GM21423 (cell line): Measurements from ENCODE around the gene LHB.
"Not testable (repeated sequence)": the region's sequence is repeated elsewhere in the genome, so short reads cannot be mapped to it uniquely, and the experiment has no call there.

Source experiments
- ATAC-seq: cut with Tn5 transposase; IDR thresholded peaks from one replicate; pipeline ENCODE4 v1.9.1; 2021; ENCODE audit warnings: mild to moderate bottlenecking, moderate library complexity; ENCODE audit not compliant: unreplicated experiment

LHB gene

DNA sequence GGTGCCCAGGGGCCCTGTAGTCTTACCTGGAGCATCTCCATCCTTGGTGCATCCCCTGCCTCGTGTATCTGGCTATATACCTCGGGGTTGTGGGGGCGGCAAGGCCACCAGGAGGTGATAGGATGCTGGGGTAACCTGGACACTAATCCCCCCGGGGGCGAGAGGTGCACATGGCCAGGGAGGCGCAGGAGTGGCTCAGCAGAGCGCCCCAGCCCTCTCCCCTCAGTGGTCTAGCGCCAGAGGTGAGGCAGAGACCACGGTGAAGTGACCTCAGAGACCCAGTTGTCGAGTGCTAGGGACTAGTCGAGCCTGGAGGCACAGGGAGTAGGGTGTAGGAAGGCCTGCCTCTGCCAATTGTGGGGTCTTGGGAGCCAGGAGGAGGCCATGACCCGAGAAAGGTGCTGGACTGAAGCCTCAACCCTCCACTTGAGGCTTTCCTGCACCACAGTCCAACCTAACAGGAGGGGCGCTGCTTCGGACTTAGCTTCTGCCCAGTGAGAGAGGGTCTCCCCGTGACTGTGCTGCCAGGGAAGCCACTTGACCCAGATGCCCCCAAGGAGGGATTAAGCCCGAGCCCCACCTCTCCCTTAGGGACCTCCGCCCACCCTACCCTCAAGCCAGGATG, at the start of gene LHB:
LHB (minus strand) TSS at position 51 of the 625 bp plus-strand sequence; CDS start at position 41, 10 bp downstream.
- ATAC-seq, result no peak

DNA sequence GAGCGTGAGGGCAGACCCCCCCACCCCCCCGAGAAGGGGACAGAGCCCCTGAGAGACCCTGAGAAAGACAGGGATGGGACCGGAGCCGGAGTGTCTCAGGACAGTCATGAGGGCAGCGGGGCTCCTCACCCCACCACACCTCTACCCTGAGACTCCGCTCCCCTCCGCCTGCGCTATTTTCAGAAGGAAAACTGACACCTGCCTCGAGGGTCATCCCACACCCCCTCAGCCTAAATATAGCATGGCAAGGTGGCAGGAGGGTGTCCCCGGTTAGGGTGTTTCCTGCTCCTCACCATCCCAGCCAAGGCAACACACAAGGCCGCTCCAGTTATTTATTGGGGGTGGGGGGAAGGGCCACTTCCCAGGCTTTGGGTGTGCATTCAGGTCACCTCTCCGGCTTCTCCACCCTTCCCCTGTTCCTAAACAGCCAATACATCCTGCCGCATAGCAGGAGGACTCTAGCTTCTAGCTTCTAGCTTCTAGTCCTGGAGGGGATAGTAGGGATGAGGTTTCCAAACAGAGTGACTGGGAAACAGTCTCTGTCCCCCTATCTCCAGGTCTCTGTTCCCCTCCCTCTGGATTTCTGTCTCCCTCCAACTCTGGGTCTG, 49.1 kb upstream of the LHB start:
- ATAC-seq, result no peak

DNA sequence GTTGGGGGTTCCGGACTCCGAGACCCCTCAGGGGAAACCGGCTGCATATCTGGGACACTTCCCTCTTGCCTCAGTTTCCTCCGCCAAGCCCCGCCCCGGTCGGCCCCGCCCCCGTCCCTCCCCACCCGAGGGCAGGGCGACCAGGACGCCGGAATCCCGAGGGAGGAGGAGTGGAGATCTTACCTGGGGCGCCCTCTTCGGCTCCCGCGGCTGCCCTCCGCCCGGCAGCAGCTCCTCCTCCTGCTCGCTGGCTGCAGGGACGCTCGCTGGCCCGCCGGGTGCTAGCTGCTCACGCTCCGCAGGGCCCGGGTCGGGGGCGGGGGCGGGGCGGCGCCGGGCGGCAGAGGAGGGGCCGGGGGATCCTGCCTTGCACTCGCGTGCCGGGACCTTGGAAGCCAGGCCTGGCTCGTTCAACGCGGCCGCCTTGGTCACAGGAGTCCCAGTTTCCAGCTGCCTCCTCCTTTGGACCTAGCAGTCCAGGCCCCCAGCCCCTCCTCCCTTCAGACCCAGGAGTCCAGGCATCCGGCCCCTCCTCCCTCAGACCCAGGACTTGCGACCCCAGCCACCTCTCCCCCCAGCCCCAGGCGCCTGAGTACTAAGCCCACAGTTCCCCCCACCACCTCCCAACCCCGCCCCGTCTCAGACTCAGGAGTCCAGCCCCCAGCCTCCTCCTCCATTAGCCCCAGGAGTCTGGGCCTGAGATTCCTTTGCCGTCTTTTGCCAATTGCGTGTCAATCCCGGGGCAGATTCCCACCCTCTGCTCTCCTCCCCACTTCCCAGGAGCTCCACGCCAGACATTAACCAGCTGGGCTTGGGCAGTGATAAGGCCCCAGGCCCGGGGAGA, 48.1 kb upstream of the LHB start, which contains the start of gene NTF4:
NTF4 (minus strand) TSS at position 51 of the 844 bp plus-strand sequence. CDS start 2,821 bp downstream, outside the sequence.
- ATAC-seq, result no peak

DNA sequence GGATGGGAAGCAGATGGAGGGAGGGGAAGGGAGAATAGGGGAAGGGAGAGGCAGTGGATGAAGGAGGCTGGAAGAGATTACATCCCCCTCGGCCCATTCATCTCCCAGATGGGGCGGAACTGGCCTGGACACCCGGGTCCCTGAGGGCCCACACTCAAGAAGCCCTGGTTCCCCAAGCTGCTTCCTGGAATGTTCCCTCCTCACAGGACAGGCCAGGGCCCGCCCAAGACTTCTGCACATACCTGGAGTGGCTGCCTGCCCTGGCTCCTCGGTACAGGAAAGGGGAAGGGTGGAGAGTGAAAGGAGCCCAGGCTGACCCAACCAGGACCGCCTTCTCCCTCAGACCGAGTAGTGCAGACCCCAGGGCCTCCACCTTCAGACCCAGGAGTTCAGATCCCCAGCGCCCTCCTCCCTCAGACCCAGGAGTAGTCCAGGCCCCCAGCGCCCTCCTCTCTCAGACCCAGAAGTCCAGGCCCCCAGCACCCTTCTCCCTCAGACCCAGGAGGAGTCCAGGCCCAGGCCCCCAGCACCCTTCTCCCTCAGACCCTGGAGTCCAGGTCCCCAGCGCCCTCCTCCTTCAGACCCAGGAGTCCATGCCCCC, 47.2 kb upstream of the LHB start:
- no peak for ATAC-seq

DNA sequence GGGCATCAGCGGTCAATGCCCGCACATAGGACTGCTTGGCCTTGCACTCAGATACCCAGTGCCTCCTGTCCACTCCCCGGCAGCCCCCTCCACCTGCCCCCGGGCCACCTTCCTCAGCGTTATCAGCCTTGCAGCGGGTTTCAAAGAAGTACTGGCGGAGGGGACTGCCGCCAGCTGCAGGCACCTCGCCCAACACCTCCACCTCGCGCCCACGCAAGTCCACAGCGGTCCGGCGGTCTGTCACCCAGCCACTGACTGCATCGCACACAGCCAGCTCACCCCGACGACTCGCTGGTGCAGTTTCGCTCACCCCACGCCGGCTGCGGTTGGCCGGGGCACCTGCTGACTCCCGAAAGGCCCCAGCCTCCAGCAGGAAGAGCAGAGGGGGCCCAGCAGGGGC, 44.6 kb upstream of the LHB start:
- no peak for ATAC-seq

DNA sequence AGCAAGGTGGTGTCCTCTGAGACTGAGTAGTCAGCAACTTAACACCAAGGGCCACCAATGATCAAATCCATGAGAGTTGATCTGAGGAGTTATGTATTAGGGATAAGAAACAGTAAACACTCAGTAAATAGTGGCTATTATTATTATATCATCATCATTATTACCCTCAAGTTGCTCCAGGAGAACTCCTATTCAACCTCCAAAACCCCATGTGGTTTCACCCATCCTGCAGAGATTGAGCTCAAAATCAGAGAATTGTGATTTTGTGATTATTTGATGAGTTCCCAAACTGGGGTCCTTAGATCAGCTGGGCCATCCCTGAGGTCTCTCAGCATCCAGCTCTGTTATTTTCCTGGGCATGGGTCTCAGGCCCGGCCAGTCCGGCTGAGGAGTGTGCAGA, 44.1 kb upstream of the LHB start:
- ATAC-seq, result no peak

DNA sequence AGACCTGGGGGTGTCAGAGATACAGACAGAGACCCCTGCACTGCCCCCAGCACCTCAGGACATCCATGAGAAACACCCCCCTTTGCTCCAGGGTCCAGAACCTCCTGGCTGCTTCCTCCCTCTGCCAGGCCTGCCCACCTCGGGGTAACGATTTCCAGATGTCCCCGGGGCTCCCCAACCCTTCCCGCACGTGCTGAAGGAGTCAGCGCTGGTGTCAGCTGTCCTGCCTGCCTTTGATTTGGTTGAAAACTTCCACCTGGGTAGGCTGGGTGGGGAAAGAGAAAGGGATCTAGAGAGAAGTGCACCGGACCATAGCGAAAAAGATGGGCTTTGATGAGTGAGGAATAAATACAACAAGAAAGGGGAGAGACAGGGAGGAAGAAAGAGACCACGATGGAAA, 42.2 kb upstream of the LHB start:
- ATAC-seq, result no peak

DNA sequence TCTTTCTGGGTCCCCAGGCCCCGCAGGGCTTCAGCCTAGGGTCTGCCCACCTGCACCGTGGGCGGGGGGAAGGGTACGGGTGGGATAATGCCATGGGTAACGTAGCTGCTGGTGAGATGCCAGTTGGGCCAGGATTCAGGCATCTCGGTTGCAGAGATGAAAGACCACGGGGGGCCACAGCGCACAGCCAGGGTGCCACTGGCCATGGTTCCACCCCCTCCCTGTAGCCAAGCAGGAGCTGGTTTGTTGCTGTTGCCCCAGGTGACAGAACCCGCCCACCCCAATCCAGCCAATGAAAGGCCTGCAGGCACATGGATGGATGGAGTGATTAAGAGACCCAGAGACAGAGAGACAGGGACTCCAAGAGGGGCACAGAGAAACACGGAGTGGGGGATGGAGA, 41.7 kb upstream of the LHB start:
- ATAC-seq, result no peak

DNA sequence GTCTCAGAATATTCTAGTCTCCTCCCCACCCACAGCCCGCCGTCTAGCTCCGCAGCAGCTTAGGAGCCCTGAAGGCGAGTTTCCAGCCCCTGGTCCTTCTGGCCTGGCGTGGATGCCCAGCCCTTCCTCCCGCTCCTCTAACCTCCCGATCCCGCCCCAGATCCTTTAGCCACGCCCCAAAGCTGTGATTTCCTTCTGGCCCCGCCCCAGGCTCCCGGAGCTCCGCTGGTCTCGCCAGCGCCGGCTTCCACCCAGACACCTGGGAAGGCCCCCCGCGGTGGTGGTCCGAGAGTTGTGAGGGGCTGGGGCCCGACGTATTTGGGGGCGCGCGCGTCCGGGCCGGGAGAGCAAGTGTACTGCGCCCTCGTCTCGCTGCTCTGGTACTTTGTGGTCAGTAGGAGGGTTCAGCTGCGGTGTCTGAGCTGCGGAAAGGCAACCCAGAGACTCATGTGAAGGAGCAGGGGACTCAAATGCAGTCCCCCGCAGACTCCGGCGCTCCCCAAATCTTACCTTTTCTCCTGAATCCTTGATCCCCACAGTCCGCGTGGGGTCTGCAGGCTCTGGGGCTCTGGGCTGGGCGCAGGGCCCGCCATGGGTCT, 40.8 kb upstream of the LHB start, which contains the start of gene CGB7:
CGB7 (minus strand) TSS at position 114 of the 599 bp plus-strand sequence. CDS start 2,374 bp downstream, outside the sequence.
- ATAC-seq, result no peak

DNA sequence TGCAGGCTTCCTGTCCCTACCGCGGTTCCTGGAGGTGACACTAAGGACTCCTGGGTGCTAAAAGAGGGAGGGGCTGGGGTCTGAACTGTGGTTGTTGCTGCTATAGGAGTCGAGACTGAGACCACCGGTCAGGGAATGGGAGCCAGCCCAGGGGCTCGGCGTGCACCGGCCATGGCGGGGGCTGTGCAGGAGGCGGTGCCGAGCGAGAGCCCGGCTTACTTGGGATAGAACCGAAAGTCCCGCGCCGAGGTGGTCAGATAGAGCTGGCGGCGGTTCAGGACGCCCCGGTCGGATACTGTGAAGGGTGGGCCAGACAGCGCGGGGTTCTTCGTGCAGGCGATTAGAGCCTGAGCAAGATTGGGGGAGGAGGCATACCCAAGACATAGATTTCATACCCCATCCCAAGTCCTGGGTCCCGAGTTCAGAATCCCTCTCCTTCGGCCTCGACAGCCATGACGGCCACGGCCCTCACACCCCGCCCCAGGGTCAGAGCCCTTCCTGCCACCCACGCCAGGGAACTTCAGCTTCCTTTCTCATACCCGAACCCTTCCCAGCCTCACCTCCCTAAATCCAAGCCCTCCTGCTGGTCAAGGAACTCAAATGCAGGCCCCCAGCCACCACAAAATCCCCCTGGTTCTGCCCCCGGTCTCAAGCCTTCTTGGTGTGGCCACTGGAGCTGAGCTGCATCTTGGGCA, 40.2 kb upstream of the LHB start:
- not testable (repeated sequence) for ATAC-seq

DNA sequence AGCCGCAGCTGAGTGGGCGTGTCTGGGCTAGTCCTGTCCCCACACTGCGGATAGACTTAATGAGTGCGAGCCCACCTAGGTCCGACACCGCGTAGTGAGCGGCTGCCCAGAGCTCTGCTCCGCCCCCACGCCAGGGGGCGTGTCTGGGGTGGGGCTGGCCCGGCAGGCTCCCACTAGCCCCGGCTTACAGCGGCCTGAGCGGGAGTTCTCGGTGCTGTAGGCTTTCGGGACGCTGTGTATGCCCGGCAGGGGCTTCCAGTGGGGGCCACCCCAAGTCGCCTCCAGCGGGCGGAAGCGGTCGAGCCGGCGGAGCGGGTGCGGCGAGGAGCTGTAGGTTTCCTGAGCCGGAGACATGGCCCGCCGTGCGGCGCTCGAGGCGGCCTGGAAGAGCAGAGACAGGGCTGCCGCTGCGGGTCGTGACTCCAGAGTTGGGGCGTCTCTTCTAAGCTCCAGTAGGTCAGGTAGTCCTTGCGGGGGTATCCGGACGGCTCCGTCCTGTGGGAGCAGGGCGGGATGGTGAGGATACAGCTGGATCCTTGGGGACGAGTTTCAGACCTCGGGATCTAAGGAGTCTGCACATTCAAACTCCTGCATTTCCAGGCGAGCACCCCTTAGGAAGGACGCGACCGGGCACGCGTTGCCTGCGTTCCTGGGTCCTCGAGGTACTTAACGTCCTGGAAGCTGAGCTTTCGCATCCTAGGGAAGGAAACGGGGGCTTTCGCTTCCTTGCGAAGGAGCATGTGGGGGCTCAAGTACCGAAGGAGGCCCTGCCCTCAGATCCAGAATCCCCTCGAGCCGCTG, 39.4 kb upstream of the LHB start:
- peak; percentile 44 for ATAC-seq

DNA sequence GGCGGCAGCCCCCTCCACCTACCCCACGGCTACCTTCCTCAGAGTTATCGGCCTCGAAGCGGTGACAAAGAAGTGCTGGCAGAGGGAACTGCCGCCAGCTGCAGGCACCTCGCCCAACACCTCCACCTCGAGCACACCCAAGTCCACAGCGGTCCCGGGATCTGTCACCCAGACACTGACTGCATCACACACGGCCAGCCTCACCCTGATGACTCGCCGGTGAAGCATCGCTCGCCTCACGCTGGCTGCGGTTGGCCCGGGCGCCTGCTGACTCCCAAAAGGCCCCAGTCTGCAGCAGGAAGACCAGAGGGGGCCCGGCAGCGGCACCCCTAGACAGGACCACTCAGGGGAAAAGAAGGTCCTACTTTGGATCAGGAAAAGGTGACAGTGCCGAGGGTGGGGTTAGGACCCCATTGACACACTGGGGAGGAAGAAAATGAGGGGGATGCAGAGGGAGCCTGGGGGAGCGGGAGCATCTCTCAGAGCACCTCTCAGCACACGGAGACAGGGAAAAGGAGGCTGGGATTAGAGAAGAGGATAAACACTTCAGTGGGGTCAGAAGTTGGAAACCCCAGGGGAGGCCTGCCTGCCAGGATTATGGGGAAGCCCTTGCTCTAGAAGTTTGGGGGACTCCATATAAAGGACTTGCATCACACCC, 33.6 kb upstream of the LHB start:
- not testable (repeated sequence) for ATAC-seq

DNA sequence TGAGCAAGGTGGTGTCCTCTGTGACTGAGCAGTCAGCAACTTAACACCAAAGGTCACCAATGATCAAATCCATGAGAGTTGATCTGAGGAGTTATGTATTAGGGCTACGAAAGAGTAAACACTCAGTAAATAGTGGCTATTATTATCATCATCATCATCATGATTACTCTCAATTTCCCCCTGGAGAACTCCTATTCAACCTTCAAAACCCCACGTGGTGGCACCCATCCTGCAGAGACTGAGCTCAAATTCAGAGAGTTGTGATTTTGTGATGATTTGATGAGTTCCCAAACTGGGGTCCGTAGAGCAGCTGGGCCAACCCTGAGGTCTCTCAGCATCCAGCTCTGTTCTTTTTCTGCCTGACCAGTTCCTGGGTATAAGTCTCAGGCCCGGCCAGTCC, 32.9 kb upstream of the LHB start:
- not testable (repeated sequence) for ATAC-seq

DNA sequence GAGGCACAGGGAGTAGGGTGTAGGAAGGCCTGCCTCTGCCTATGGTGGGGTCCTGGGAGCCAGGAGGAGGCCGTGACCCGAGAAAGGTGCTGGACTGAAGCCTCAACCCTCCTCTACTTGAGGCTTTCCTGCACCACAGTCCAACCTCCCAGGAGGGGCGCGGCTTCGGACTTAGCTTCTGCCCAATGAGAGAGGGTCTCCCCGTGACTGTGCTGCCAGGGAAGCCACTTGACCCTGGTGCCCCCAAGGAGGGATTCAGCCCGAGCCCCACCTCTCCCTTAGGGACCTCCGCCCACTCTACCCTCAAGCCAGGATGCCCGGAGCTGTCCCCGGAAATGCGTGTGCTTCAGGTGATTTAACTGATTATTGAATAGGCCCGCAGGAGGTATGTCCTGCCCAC, 32.1 kb upstream of the LHB start, which contains the start of gene CGB8:
CGB8 (minus strand) TSS at position 101 of the 400 bp plus-strand sequence. CDS start 372 bp downstream, outside the sequence.
- ATAC-seq, result not testable (repeated sequence)

DNA sequence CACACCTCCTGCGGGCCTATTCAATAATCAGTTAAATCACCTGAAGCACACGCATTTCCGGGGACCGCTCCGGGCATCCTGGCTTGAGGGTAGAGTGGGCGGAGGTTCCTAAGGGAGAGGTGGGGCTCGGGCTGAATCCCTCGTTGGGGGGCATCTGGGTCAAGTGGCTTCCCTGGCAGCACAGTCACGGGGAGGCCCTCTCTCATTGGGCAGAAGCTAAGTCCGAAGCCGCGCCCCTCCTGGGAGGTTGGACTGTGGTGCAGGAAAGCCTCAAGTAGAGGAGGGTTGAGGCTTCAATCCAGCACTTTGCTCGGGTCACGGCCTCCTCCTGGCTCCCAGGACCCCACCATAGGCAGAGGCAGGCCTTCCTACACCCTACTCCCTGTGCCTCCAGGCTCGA, 26.7 kb upstream of the LHB start, which contains the start of gene CGB5:
CGB5 (plus strand) TSS at position 301 of the 400 bp plus-strand sequence. CDS start 362 bp downstream, outside the sequence.
- not testable (repeated sequence) for ATAC-seq

DNA sequence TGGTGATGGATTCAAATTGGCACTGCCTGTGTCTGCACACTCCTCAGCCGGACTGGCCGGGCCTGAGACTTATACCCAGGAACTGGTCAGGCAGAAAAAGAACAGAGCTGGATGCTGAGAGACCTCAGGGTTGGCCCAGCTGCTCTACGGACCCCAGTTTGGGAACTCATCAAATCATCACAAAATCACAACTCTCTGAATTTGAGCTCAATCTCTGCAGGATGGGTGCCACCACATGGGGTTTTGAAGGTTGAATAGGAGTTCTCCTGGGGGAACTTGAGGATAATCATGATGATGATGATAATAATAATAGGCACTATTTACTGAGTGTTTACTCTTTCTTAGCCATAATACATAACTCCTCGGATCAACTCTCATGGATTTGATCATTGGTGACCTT, 25.8 kb upstream of the LHB start:
- ATAC-seq, result not testable (repeated sequence)

DNA sequence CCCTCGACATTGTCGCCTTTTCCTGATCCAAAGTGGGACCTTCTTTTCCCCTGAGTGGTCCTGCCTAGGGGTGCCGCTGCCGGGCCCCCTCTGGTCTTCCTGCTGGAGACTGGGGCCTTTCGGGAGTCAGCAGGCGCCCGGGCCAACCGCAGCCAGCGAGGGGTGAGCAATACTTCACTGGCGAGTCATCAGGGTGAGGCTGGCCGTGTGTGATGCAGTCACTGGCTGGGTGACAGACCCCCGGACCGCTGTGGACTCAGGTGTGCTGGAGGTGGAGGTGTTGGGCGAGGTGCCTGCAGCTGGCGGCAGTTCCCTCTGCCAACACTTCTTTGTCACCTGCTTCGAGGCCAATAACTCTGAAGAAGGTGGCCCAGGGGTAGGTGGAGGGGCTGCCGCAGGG, 25.3 kb upstream of the LHB start:
- ATAC-seq, result no peak

DNA sequence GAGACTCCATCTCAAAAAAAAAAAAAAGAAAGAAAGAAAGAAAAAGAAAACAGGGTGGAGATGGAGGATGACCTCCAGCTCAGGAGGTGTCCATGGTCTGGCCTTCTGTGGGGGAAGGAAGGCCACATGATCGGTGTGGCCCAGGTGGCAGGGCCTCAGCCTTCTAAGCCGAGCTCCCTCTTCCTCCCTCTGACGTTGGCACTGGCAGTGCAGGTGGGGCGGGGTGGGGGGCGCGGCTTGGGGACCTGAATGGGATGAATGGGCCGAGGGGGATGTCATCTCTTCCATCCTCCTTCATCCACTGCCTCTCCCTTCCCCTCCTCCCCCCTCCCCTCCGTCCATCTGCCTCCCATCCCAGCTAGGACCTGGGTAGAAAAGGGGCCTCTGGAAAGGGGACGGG, 22.8 kb upstream of the LHB start:
- not testable (repeated sequence) for ATAC-seq
